ENCODE measurements around the gene MARCHF10. TPM values are rescaled to one million over a fixed set of nuclear protein-coding genes. Genes with fewer than 3 reads are reported as not detected.
A peak's percentile ranks its signal among the peaks of the same experiment; 100 is the strongest.

MARCHF10 gene
- total RNA-seq, 1 donor from 2014 or later = not detected

GRCh38 chr17:62780951-62781350 is 27.2 kb downstream of the MARCHF10 start:
- no peaks in the 10 kb centered on the region for H3K9me3 ChIP-seq
- H3K27me3 ChIP-seq = no peaks in the 10 kb centered on the region
- no peak for TF ChIP-seq CTCF (IDR thresholded peaks at IDR 0.05)
- no peaks in the 10 kb centered on the region for H3K36me3 ChIP-seq
- intact Hi-C loops (cut with DNase I) = no loop called here
- DNase-seq (no peak), ATAC-seq (no peak)
- H3K4me3 ChIP-seq = no peak overlapping the region
- peaks cover 8% of the 10 kb centered on the region for H3K4me1 ChIP-seq
- peak overlapping the region; percentile 4 for H3K27ac ChIP-seq

DNA sequence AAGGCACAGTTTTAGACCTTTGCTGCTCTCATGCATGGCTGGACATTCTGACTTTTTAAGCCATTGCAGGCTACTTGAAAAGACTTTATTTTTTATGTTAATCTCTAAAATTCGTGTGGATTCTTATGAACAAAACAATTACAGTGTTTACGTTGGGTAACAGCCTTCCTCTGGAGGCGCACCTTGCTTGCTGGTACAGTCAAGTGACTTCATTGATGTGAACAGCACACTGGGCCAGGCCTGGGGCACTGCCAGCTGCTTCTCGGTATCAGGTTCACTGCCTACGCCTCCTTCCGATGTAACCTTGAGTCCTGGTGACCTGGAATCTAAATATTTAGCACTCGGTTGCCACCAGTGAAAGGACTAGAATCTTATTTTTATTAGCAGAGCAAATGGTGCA is 27.8 kb downstream of the MARCHF10 start:
- no peaks in the 10 kb centered on the region for H3K9me3 ChIP-seq
- H3K27me3 ChIP-seq = no peaks in the 10 kb centered on the region
- H3K27ac ChIP-seq = peak overlapping the region; percentile 4
- no peak overlapping the region for H3K4me3 ChIP-seq
- DNase-seq = peak; percentile 90
- peaks cover 8% of the 10 kb centered on the region for H3K4me1 ChIP-seq
- intact Hi-C loops (cut with DNase I) = no loop called here
- peak; percentile 84 for ATAC-seq
- no peak for TF ChIP-seq CTCF (IDR thresholded peaks at IDR 0.05)
- no peaks in the 10 kb centered on the region for H3K36me3 ChIP-seq

DNA sequence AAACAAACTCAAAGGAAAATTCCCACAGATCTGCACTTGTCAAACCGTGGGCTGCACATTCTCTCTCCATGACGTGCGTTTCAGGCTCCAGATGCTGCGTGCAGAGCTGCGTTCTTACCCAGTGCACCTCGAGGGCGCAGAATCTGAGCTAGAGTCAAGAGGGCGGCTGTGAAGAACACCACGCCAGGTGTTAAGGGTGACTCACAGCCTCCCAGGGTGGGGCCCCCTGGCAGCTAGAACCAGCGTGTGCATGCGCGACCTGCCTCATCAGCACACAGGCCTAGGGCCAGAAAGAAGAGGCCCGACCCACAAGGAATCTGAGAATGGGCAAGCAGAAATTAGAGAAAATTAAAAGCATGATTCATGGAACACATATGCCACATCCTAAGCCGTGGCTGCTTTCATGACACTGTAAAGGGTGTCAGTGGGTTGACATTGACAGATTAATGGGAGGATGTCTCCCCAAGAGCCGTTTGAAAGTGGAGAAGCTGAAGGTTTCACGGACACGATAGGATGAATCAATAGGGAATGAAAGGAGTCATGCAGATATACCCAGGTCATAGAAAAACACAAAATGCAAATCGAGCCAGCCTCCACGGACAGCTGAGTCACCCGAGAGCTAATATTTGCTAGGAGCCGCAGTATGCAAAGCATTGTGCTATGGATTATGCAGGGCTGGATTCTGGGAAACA is 29.0 kb downstream of the MARCHF10 start:
- H3K4me1 ChIP-seq = peaks cover 8% of the 10 kb centered on the region
- peak; percentile 88 for ATAC-seq
- H3K4me3 ChIP-seq = no peak overlapping the region
- H3K27me3 ChIP-seq = no peaks in the 10 kb centered on the region
- no peak for TF ChIP-seq CTCF (IDR thresholded peaks at IDR 0.05)
- H3K9me3 ChIP-seq = no peaks in the 10 kb centered on the region
- H3K27ac ChIP-seq = no peak overlapping the region
- intact Hi-C loops (cut with DNase I) = no loop called here
- DNase-seq = peak; percentile 85
- H3K36me3 ChIP-seq = no peaks in the 10 kb centered on the region

- Histone ChIP-seq H3K36me3 (no peaks in the 10 kb centered on the region), H3K27ac (no peak overlapping the region), H3K9me3 (no peaks in the 10 kb centered on the region), H3K4me1 (peaks cover 3% of the 10 kb centered on the region), H3K4me3 (no peak overlapping the region), H3K27me3 (no peaks in the 10 kb centered on the region)
- no peak for TF ChIP-seq CTCF (IDR thresholded peaks at IDR 0.05)
- ATAC-seq (no peak), DNase-seq (no peak)
- intact Hi-C loops (cut with DNase I) = no loop called here
Measured at GRCh38 chr17:62775876-62776275, 32.2 kb downstream of the MARCHF10 start.

DNA sequence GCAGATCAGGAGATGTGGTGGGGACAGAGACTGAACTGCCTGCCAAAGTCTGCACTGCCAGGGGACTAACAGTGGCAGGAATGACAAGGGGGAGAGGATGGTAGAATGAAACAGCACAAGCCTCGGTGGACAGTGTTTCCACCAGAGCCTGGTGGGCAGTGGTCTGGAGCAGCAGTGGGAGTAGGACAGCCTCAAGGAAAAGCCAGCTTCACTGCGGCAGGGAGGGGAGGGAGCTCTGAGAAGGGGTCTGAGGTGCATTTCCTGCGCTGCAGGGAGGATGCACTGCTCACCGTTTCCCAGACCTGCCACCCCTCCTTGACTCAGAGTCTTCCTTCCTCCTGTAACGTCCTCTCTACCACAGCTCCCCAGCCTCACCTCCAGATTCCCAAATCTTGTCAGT is 33.8 kb downstream of the MARCHF10 start:
- no peaks in the 10 kb centered on the region for H3K4me1 ChIP-seq
- TF ChIP-seq CTCF (IDR thresholded peaks at IDR 0.05) = no peak
- no peaks in the 10 kb centered on the region for H3K27me3 ChIP-seq
- no peaks in the 10 kb centered on the region for H3K36me3 ChIP-seq
- no peak overlapping the region for H3K27ac ChIP-seq
- H3K4me3 ChIP-seq = no peak overlapping the region
- intact Hi-C loops (cut with DNase I) = no loop called here
- DNase-seq (no peak), ATAC-seq (no peak)
- no peaks in the 10 kb centered on the region for H3K9me3 ChIP-seq

DNA sequence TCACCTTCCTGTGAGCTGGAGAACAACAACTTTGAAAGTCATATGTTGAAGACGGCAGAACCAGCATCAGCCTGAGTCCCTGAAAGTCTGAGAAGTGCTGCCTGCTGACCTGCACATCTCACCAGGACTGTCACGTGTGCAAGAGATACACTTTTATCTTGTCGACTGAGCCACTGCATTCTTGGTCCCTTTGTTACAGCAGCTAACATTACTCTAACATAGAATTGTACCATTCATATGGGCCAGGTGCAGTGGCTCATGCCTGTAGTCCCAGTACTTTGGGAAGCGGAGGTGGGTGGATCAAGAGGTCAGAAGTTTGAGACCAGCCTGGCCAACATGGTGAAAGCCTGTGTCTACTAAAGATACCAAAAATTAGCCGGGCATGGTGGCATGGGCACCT is 40.1 kb downstream of the MARCHF10 start:
- no peaks in the 10 kb centered on the region for H3K4me1 ChIP-seq
- DNase-seq (no peak), ATAC-seq (no peak)
- H3K4me3 ChIP-seq = no peak overlapping the region
- H3K36me3 ChIP-seq = no peaks in the 10 kb centered on the region
- H3K27me3 ChIP-seq = no peaks in the 10 kb centered on the region
- no peak for TF ChIP-seq CTCF (IDR thresholded peaks at IDR 0.05)
- no peak overlapping the region for H3K27ac ChIP-seq
- no peaks in the 10 kb centered on the region for H3K9me3 ChIP-seq
- intact Hi-C loops (cut with DNase I) = no loop called here
